GM12891 (cell line): Measurements from ENCODE around the gene LYPD1.

ENCODE experiments used
- POLR2A ChIP-seq: IDR thresholded peaks from 2 replicates; pipeline ENCODE4 v1.6.1; 2011; ENCODE audit warnings: low read depth, low read length, control low read depth
- POLR2AphosphoS5 ChIP-seq: IDR thresholded peaks from 2 replicates; pipeline ENCODE4 v1.6.1; 2011; ENCODE audit warnings: low read depth, low read length, control low read depth
- SPI1 ChIP-seq: IDR thresholded peaks from 2 replicates; pipeline ENCODE4 v1.6.1; 2011; ENCODE audit warnings: low read depth, low read length, control low read depth
- TAF1 ChIP-seq: IDR thresholded peaks from 2 replicates; pipeline ENCODE4 v1.6.1; 2011; ENCODE audit warnings: low read depth, low read length, control low read depth

- TF ChIP-seq POLR2A (no peak), TAF1 (no peak), POLR2AphosphoS5 (no peak), SPI1 (no peak)
Observed at GRCh38 chr2:132627536-132627935, 42.5 kb downstream of the LYPD1 start.
